Measurements from ENCODE around the gene CPA2. TPM values are rescaled to one million over a fixed set of nuclear protein-coding genes. Genes with fewer than 3 reads are reported as not detected.

CPA2 gene
- total and polyA plus RNA-seq, 2 of the 4 experiments (the other 2 are of a cell fraction) = 0.05 TPM; not detected in 1

GRCh38 chr7:130221746-130222145 lies 44.9 kb upstream of the CPA2 start:
- 89% methylated on average over 4 of the region's 4 CpGs; no CpG with 5 or more reads in 1 of the 2 experiments for WGBS, 2 experiments (ENCODE audit: extremely low coverage in 2 of 2, insufficient read length in 1 of 2)

More at GRCh38 chr7:130221746-130222145, 44.9 kb upstream of the CPA2 start:
- Histone ChIP-seq H4K20me1 (ENCODE audit: insufficient read depth, low read length) (no peaks in the 10 kb centered on the region), H2AFZ (replicated peaks; ENCODE audit: low read length, poor library complexity) (no peak overlapping the region), H3K27ac (ENCODE audit: insufficient read depth, low read length) (no peak overlapping the region), H3K36me3 (ENCODE audit: control insufficient read depth, insufficient read depth, low read length) (no peaks in the 10 kb centered on the region), H3K4me1 (ENCODE audit: control insufficient read depth, insufficient read depth, low read length) (no peaks in the 10 kb centered on the region; the same call in 1 of the 2 replicates), H3K79me1 (ENCODE audit: low read depth in 1 of 2, low read length in 2 of 2) (no peaks in the 10 kb centered on the region), H3K4me2 (ENCODE audit: low read depth, low read length) (no peak overlapping the region), H2BK15ac (ENCODE audit: low read depth, low read length) (no peak overlapping the region), H3K4ac (ENCODE audit: low read depth, low read length) (no peak overlapping the region), H3K14ac (replicated peaks; ENCODE audit: low read depth, low read length) (no peak overlapping the region), H3K9me1 (ENCODE audit: insufficient read depth, low read length) (no peaks in the 10 kb centered on the region), H2BK5ac (ENCODE audit: low read depth, low read length, poor library complexity, severe bottlenecking) (no peak overlapping the region), H2BK120ac (ENCODE audit: low read depth, low read length) (no peak overlapping the region), H3K4me3 (ENCODE audit: insufficient read depth, low read depth, low read length) (no peak overlapping the region), H3K23ac (ENCODE audit: low read depth, low read length) (no peak overlapping the region), H3K9ac (ENCODE audit: low read depth, low read length) (no peak overlapping the region), H4K8ac (ENCODE audit: low read depth in 2 of 2, low read length in 2 of 2) (no peak overlapping the region), H4K5ac (ENCODE audit: low read depth, low read length) (no peak overlapping the region), H2BK20ac (ENCODE audit: low read depth, low read length) (no peak overlapping the region), H2AK9ac (replicated peaks; ENCODE audit: low read depth, low read length, poor library complexity) (no peak overlapping the region), H2AK5ac (ENCODE audit: low read depth, low read length) (no peak overlapping the region), H3K27me3 (ENCODE audit: control insufficient read depth, insufficient read depth, low read length) (peaks cover 2% of the 10 kb centered on the region; the same call in 1 of the 2 replicates), H4K91ac (ENCODE audit: insufficient read depth, low read depth, low read length) (no peak overlapping the region), H3K18ac (ENCODE audit: low read depth, low read length) (no peak overlapping the region), H3K9me3 (ENCODE audit: control insufficient read depth, insufficient read depth, low read length) (no peaks in the 10 kb centered on the region), H3K56ac (ENCODE audit: extremely low read depth, insufficient read depth, low read length) (no peak overlapping the region)
- in situ Hi-C loops (cut with MboI; ENCODE audit: low sequenced_read_pairs) = no loop called here
- CTCF ChIA-PET = no interaction called here
- BruUV-seq (replicated peaks) = no TSS peak
- no peak for DNase-seq
- dilution Hi-C loops (cut with HindIII; ENCODE audit: low sequenced_read_pairs, unreplicated experiment) = no loop called here
- no peak for ATAC-seq (ENCODE audit: low read depth)
- TF ChIP-seq MXI1 (IDR thresholded peaks at IDR 0.05; ENCODE audit: borderline replicate concordance, low read depth, low read length) = no peak
- no peak for TF ChIP-seq USF2 (IDR thresholded peaks at IDR 0.05; ENCODE audit: low read depth, low read length)
- TF ChIP-seq MAFK (IDR thresholded peaks at IDR 0.05; ENCODE audit: low read depth, low read length) = no peak
- TF ChIP-seq CEBPB (IDR thresholded peaks at IDR 0.05; ENCODE audit: low read depth, low read length) = no peak
- no peak for TF ChIP-seq CHD1 (IDR thresholded peaks at IDR 0.05; ENCODE audit: low read depth, low read length)
- TF ChIP-seq RFX5 (IDR thresholded peaks at IDR 0.05; ENCODE audit: low read depth, low read length) = no peak
- no peak for TF ChIP-seq MAZ (IDR thresholded peaks at IDR 0.05; ENCODE audit: borderline replicate concordance, low read depth, low read length)
- TF ChIP-seq RAD21 (IDR thresholded peaks at IDR 0.05; ENCODE audit: low read length) = no peak
- no peak for TF ChIP-seq RCOR1 (IDR thresholded peaks at IDR 0.05; ENCODE audit: insufficient replicate concordance, low read length)
- no peak for TF ChIP-seq FOS (IDR thresholded peaks at IDR 0.05; ENCODE audit: low read depth, low read length)
- TF ChIP-seq CTCF (conservative IDR thresholded peaks at IDR 0.05; ENCODE audit: low read depth, low read length) = no peak
- TF ChIP-seq BHLHE40 (IDR thresholded peaks at IDR 0.05; ENCODE audit: low read depth, low read length) = no peak
- TF ChIP-seq POLR2A (IDR thresholded peaks at IDR 0.05; ENCODE audit: low read depth, low read length) = no peak
- no peak for TF ChIP-seq NFE2L2 (IDR thresholded peaks at IDR 0.05; ENCODE audit: low read depth, low read length)
- no peak for TF ChIP-seq ELK1 (IDR thresholded peaks at IDR 0.05; ENCODE audit: borderline replicate concordance, low read depth, low read length)
- TF ChIP-seq SMC3 (IDR thresholded peaks at IDR 0.05; ENCODE audit: low read depth, low read length) = no peak
- intact Hi-C loops (cut with micrococcal nuclease) = no loop called here
- POLR2A ChIA-PET (ENCODE audit: unreplicated experiment) = interaction anchor here (0.6 kb wide), 1 partner anchor 736 kb away, joined by 3 read pairs; no protein-coding TSS in a partner anchor
